ENCODE data around the gene NEU1.
"Not testable (repeated sequence)": the region's sequence is repeated elsewhere in the genome, so short reads cannot be mapped to it uniquely, and the experiment has no call there.

The NEU1 gene

GRCh38 chr6:31838968-31839367 lies 23.7 kb downstream of the NEU1 start:
- DNase-seq (ENCODE audit: low spot score) = no peak

- DNase-seq (ENCODE audit: low spot score) = not testable (repeated sequence)
These were observed 24.5 kb downstream of the NEU1 start for GRCh38 chr6:31838114-31838553.

- no peak for DNase-seq (ENCODE audit: low spot score)
These were observed 25.1 kb downstream of the NEU1 start for GRCh38 chr6:31837369-31838113.

- no peak for DNase-seq (ENCODE audit: low spot score)
These were observed 25.9 kb downstream of the NEU1 start for GRCh38 chr6:31836474-31837368.

- DNase-seq (ENCODE audit: low spot score) = no peak
These were observed 26.6 kb downstream of the NEU1 start for GRCh38 chr6:31836047-31836473.

GRCh38 chr6:31834367-31835250 lies 28.0 kb downstream of the NEU1 start:
- DNase-seq (ENCODE audit: low spot score) = peak; percentile 75

GRCh38 chr6:31831350-31832215 lies 31.0 kb downstream of the NEU1 start:
- no peak for DNase-seq (ENCODE audit: low spot score)

GRCh38 chr6:31830886-31831335 lies 31.7 kb downstream of the NEU1 start:
- DNase-seq (ENCODE audit: low spot score) = no peak

GRCh38 chr6:31829633-31830283 lies 32.9 kb downstream of the NEU1 start:
- DNase-seq (ENCODE audit: low spot score) = no peak

GRCh38 chr6:31827286-31828079 lies 35.1 kb downstream of the NEU1 start, which contains the start of gene HSPA1B:
HSPA1B (plus strand) TSS chr6:31827738; CDS start chr6:31827951, 213 bp downstream.
- peak; percentile 88 for DNase-seq (ENCODE audit: low spot score)

GRCh38 chr6:31826793-31827285 lies 35.8 kb downstream of the NEU1 start:
- no peak for DNase-seq (ENCODE audit: low spot score)

GRCh38 chr6:31825553-31825952 lies 37.1 kb downstream of the NEU1 start:
- no peak for DNase-seq (ENCODE audit: low spot score)

- DNase-seq (ENCODE audit: low spot score) = not testable (repeated sequence)
These were observed 38.9 kb downstream of the NEU1 start for GRCh38 chr6:31823592-31824196.

- DNase-seq (ENCODE audit: low spot score) = peak; percentile 45
These were observed 40.4 kb downstream of the NEU1 start for GRCh38 chr6:31822036-31822821.

GRCh38 chr6:31821301-31822035 lies 41.2 kb downstream of the NEU1 start:
- peak; percentile 32 for DNase-seq (ENCODE audit: low spot score)

- not testable (repeated sequence) for DNase-seq (ENCODE audit: low spot score)
These were observed 42.2 kb downstream of the NEU1 start for GRCh38 chr6:31820399-31820798.

- DNase-seq (ENCODE audit: low spot score) = no peak
These were observed 42.7 kb downstream of the NEU1 start for GRCh38 chr6:31819871-31820299.

Measured in HuH-7.5 (cell line).